Endothelial cell of hepatic sinusoid (primary cell): Measurements from ENCODE around the gene TREM2.
"Not testable (repeated sequence)": the region's sequence is repeated elsewhere in the genome, so short reads cannot be mapped to it uniquely, and the experiment has no call there.

ENCODE experiments used
- in situ Hi-C: cut with HindIII; loops from 2 replicates; pipeline ENCODE4 v1.10.0; 2017; ENCODE audit warnings: low sequenced_read_pairs

The TREM2 gene

GRCh38 chr6:41162687-41163418 lies at the start of gene TREM2:
Gene TREM2, minus strand, starts transcription at chr6:41163116. Its CDS starts 34 bp downstream, at chr6:41163082.
- in situ Hi-C loops: no loop called here

- in situ Hi-C loops: no loop called here
Observed at GRCh38 chr6:41209547-41210320, 46.8 kb upstream of the TREM2 start.

DNA sequence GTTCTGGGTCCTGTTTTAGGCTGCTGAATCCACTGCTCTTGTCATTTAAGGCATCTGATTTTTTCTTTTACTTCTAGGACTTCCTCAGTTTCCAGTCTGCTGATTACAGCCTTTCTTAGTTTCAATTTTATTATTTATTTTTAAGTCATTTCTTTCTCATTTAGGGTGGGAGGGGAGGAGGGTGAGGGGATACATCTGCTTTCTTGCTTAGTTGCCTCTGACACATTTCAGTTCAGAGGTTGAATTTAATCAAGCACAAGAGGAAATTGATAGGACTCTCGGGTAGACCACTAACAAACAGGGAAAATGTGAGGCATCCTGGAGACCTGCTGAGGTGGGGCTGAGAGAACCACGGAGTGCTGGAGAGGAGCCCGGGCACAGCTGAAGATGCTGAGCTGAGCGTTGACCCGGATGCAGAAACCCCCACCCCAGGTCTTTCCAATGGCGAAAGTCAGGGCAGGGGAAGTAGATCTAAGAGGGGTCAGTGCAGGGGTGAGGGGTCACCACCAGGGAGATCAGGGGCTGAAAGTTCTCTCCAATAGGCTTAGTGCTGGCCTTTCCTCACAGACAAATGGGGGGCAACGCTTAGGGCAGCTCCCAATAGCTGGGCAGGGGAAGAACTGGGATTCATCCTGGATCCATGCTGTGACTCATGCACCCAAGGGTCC lies 45.7 kb upstream of the TREM2 start:
- in situ Hi-C loops: no loop called here

- in situ Hi-C loops: no loop called here
Observed at GRCh38 chr6:41204156-41204555, 41.2 kb upstream of the TREM2 start.

- in situ Hi-C loops: no loop called here
Observed at GRCh38 chr6:41201764-41202173, 38.9 kb upstream of the TREM2 start.

DNA sequence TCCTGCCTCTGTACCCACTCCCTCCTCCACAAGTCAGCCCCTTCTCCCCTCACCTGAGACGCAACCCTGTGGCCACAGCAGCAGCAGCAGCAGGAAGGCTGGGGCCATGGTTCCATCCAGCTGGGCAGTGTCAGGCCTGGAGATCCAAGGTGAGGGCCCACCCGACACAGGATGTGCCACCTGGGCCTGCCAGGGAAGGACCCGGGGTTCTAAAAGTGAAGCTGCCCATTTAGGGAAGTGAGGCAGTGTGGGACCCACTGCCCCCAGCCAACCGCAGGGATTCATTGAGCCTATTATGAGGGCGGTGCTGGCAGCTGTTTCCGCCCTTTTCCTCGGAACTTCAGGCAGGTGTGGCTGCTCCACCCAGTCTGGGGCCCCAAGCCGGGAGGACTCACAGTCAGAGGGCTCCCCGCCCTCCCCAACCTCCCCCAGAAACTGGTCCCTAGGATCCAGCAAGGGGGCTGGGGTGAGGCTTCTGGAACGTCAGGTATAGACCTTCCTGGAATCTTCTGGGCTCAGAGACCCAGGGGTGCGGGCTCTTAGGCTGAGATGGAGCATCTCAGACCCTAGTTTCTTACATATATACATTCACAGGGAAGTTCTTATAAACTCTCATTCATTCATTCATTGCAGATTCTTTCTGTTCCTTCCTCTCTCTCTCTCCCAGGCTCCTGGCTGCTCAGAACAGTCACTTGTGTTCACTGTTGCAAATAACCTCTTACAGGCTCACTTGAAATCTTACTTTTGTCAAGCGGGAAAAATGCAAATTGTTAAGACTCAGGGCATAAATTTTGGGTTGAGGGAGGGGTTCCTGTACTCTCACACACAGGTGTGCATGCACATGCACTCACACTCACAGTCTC lies 38.2 kb upstream of the TREM2 start, which contains the start of gene TREML2:
TSS of gene TREML2 (minus strand) at position 249 of the 863 bp plus-strand sequence. CDS start at position 108, 141 bp downstream.
- in situ Hi-C loops: no loop called here

DNA sequence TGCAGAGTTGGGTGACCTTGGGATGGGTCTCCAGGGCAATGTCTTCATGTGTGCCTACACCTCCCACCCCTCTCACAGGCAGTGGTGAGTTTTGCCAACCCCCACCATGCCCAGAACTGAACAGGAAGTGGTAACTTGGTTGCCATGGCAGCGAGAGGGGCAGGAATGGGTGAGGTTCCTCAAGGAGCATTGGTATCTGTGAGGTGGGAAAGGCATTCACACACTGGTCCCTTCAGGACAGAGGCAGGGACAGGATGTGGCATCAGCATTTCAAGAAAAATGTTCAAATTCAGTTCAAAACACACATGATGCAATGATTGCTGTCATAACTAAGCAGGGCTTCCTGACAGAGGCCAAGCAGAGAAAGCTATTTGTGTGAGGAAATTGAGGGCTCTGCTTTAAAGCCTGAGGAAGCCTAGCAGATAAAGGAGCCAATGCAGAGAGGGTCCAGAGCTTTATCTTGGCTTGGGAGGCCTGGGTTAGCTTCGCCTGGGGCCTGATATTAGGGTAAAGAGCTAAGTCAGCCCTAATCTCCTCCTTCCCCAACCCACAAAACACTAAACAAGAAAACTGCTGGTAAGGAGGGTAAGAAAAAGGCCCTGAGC lies 37.5 kb upstream of the TREM2 start:
- in situ Hi-C loops: no loop called here

- in situ Hi-C loops: no loop called here
Observed at GRCh38 chr6:41199552-41200246, 36.8 kb upstream of the TREM2 start.

- in situ Hi-C loops: no loop called here
Observed at GRCh38 chr6:41197234-41197633, 34.3 kb upstream of the TREM2 start.

GRCh38 chr6:41194386-41194785 lies 31.5 kb upstream of the TREM2 start:
- in situ Hi-C loops: no loop called here

DNA sequence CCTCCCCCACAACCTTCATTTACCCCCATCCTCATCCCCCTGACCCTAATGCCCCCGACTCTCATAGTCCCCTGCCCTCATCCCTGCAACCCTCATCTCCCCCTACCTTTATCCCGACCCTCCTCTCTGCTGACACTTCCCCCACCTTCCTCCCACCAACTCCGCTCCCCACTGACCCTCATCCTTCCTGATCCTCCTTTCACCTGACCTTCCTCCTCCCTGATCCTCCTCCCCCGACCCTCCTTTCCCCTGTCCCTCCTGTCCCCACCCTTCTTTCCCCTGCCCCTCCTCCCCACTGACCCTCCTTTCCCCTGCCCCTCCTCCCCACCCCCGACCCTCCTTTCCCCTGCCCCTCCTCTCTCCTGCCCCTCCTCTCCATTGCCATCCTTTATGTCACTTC lies 31.0 kb upstream of the TREM2 start:
- in situ Hi-C loops: no loop called here

DNA sequence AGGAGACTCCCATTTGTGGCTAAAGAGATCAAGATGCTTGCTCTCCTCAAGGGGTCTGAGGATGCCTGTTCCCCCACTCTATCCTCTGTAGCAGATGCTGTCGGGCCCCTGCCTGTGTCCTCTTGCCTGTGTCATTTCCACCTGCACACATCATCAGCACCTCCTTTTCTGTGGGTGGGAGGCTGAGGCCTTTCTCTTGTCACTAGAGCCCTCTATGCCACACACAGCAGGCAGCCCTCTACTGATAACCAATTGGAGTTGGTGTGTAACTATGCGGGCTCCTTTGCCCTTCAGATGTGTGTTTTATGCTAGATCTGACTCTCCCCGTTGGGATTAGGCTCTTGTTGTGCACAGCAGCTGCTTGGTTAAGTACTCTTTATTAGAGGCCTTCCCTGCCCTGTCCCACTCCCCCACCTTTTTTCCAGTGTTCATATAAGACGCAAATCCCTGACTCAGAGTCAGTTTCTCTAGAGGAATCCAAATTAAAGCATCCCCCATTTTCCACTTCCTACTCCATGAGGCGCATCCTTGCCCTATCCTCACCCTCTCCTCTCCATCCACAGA lies 30.3 kb upstream of the TREM2 start:
- in situ Hi-C loops: no loop called here

DNA sequence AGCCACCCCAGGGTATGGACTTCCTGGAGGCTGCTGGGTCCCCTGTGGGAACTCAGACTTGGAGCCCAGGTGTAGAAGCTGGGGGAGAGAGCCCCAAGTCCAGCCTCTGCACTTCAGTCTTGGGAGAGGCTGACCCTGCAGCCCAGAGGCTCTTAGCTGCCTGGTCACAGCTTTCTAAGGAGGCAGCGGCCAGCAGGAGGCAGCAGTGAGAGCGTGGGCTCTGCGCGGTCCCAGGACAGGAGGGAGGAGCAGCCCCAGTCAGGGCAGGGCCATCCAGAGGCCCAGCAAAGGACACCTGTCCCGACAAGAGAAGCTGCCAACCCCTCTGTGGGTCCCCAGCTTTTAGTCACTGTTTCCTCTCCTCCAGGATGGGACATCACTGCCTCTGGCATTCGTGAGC lies 28.7 kb upstream of the TREM2 start:
- in situ Hi-C loops: no loop called here

DNA sequence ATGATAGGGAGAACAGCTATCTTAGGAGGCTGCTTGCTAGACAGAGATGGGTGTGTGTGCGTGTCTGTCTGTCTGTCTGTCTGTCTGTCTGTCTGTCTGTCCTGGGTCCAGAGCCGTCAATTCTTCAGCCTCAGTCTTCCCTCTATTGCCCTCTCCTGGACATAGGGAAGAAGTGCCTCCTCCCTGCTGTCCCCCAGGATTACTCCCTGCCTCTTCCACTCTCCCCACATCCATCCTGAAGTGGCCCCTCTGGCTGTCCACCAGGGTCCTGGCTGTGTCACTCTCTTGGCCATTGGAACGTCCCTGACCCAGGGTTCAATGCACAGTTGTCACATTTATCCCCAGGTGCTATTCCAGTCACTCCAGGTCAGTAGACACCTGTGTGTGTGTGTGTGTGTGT lies 27.9 kb upstream of the TREM2 start:
- in situ Hi-C loops: no loop called here

GRCh38 chr6:41189967-41190366 lies 27.1 kb upstream of the TREM2 start:
- in situ Hi-C loops: no loop called here

GRCh38 chr6:41189046-41189445 lies 26.1 kb upstream of the TREM2 start:
- in situ Hi-C loops: not testable (repeated sequence)

DNA sequence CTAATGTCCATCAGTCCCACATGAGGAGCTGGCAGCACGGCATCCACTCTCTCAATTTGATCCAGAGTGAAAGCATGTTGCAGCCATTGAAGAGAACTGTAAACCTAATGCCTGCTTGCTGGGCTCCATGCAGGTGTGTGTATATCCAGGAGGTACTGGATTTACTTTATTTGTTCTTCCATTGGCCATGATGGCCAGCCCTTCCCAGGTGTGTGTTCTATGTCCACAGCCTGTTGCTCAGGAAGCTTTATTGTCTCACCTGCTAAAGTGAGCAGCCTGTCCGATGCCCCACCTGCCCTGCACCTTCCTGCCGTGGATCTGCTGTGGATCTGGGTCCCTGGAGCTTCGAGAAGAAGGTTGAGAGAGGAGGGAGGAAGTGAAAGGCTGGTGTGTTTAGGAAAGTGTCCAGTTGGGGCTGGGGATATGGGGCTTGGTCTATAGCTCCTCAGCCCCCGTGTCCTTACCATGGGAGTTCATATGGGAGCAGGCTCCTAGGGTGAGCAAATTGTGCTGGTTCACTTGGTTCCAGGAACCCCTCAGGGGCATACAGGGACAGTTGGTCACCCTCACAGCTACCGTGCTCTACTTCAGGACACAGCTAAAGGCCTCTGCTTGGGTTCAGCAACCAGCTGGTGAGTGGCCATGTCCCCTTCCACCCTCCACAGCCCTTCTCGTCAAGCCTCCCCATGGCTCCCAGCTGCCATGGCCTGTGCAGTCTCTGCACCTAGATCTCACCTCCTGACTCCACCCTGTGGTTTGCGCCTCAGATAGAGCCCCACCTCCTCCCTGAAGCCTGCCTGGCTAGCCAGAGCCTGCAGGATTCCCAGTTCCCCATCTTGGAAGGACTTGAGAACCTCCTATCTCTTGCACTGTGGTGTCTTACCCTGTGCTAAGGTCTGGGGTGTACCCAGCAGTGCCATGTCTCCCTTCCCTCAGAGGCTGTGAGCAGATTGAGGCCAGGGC lies 25.3 kb upstream of the TREM2 start:
- in situ Hi-C loops: no loop called here

DNA sequence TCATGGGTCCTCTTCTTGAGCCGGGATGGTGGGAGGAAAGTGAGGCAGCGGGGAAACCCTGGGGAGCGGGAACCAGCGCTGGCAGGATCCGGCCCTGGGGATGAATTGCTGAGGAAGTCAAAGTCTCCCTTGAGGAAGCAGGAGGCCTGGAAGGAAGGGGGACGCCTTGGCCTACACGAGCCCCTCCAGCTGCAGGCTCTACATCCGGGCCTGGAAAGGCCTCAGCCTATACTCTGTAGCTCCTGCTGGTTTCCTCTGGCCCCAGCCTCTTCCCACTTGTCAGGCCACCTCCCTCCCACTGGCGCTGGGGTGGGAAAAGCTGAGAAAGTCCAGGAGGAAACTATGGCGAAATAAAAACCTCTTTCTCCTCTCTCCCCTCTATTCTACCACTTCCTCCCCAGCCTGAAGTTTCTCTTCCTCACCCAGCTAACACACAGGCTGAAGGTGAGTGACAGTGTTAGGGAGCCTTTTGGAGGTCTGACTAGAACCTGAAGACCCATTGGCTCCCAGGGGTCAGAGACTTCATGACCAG lies 23.2 kb upstream of the TREM2 start:
- in situ Hi-C loops: no loop called here
